ENCODE results near the gene NRM.

The NRM gene

GRCh38 chr6:30655743-30656094 lies 35.1 kb downstream of the NRM start:
- Histone ChIP-seq H3K79me2 (ENCODE audit: insufficient read depth, low read length) (no peaks in the 10 kb centered on the region), H3K4me1 (ENCODE audit: insufficient read depth, low read length) (no peaks in the 10 kb centered on the region), H3K4me2 (ENCODE audit: insufficient read depth, low read length) (no peak overlapping the region), H3K4me3 (ENCODE audit: low read depth in 1 of 2, low read length in 2 of 2) (no peak overlapping the region), H3K9ac (ENCODE audit: low read depth, low read length) (no peak overlapping the region), H3K36me3 (ENCODE audit: insufficient read depth, low read length) (peaks cover 88% of the 10 kb centered on the region), H4K20me1 (ENCODE audit: insufficient read depth, low read length) (no peaks in the 10 kb centered on the region), H2AFZ (ENCODE audit: low read depth, low read length) (no peak overlapping the region), H3K27me3 (ENCODE audit: insufficient read depth, low read length, poor library complexity) (no peaks in the 10 kb centered on the region), H3K9me3 (ENCODE audit: insufficient read depth, low read length, severe bottlenecking) (no peaks in the 10 kb centered on the region), H3K27ac (ENCODE audit: low read length) (no peak overlapping the region)
- TF ChIP-seq EZH2 (IDR thresholded peaks at IDR 0.05; ENCODE audit: borderline replicate concordance, low read depth, low read length, severe bottlenecking) = no peak
- TF ChIP-seq, protein P1, sequence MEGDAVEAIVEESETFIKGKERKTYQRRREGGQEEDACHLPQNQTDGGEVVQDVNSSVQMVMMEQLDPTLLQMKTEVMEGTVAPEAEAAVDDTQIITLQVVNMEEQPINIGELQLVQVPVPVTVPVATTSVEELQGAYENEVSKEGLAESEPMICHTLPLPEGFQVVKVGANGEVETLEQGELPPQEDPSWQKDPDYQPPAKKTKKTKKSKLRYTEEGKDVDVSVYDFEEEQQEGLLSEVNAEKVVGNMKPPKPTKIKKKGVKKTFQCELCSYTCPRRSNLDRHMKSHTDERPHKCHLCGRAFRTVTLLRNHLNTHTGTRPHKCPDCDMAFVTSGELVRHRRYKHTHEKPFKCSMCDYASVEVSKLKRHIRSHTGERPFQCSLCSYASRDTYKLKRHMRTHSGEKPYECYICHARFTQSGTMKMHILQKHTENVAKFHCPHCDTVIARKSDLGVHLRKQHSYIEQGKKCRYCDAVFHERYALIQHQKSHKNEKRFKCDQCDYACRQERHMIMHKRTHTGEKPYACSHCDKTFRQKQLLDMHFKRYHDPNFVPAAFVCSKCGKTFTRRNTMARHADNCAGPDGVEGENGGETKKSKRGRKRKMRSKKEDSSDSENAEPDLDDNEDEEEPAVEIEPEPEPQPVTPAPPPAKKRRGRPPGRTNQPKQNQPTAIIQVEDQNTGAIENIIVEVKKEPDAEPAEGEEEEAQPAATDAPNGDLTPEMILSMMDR (IDR thresholded peaks at IDR 0.05; ENCODE audit: borderline replicate concordance, extremely low read depth, low read length, poor library complexity, severe bottlenecking) = no peak
- DNase-seq (no peak), ATAC-seq (ENCODE audit: insufficient read depth, low read depth) (no peak)

- DNase-seq (no peak), ATAC-seq (ENCODE audit: insufficient read depth, low read depth) (no peak)
- TF ChIP-seq, protein P1 (IDR thresholded peaks at IDR 0.05; ENCODE audit: borderline replicate concordance, extremely low read depth, low read length, poor library complexity, severe bottlenecking) = no peak
- no peak for TF ChIP-seq EZH2 (IDR thresholded peaks at IDR 0.05; ENCODE audit: borderline replicate concordance, low read depth, low read length, severe bottlenecking)
- Histone ChIP-seq H2AFZ (ENCODE audit: low read depth, low read length) (no peak overlapping the region), H3K9me3 (ENCODE audit: insufficient read depth, low read length, severe bottlenecking) (no peaks in the 10 kb centered on the region), H3K27ac (ENCODE audit: low read length) (no peak overlapping the region), H3K4me3 (ENCODE audit: low read depth in 1 of 2, low read length in 2 of 2) (no peak overlapping the region), H3K79me2 (ENCODE audit: insufficient read depth, low read length) (peaks cover 3% of the 10 kb centered on the region; the same call in 1 of the 2 replicates), H3K27me3 (ENCODE audit: insufficient read depth, low read length, poor library complexity) (no peaks in the 10 kb centered on the region), H4K20me1 (ENCODE audit: insufficient read depth, low read length) (no peaks in the 10 kb centered on the region), H3K4me2 (ENCODE audit: insufficient read depth, low read length) (no peak overlapping the region), H3K9ac (ENCODE audit: low read depth, low read length) (no peak overlapping the region), H3K36me3 (ENCODE audit: insufficient read depth, low read length) (peaks cover 89% of the 10 kb centered on the region), H3K4me1 (ENCODE audit: insufficient read depth, low read length) (no peaks in the 10 kb centered on the region)
Measured at GRCh38 chr6:30654798-30655742, 35.7 kb downstream of the NRM start.

GRCh38 chr6:30651143-30651542 lies 39.6 kb downstream of the NRM start:
- Histone ChIP-seq H3K27me3 (ENCODE audit: insufficient read depth, low read length, poor library complexity) (no peaks in the 10 kb centered on the region), H3K4me2 (ENCODE audit: insufficient read depth, low read length) (no peak overlapping the region), H2AFZ (ENCODE audit: low read depth, low read length) (no peak overlapping the region), H3K9ac (ENCODE audit: low read depth, low read length) (no peak overlapping the region), H3K4me1 (ENCODE audit: insufficient read depth, low read length) (peaks cover 27% of the 10 kb centered on the region), H3K79me2 (ENCODE audit: insufficient read depth, low read length) (peaks cover 38% of the 10 kb centered on the region), H3K36me3 (ENCODE audit: insufficient read depth, low read length) (peaks cover 65% of the 10 kb centered on the region), H4K20me1 (ENCODE audit: insufficient read depth, low read length) (peaks cover 6% of the 10 kb centered on the region; the same call in 1 of the 2 replicates), H3K9me3 (ENCODE audit: insufficient read depth, low read length, severe bottlenecking) (no peaks in the 10 kb centered on the region), H3K27ac (ENCODE audit: low read length) (no peak overlapping the region), H3K4me3 (ENCODE audit: low read depth in 1 of 2, low read length in 2 of 2) (no peak overlapping the region)
- ATAC-seq (ENCODE audit: insufficient read depth, low read depth) = no peak
- no peak for TF ChIP-seq EZH2 (IDR thresholded peaks at IDR 0.05; ENCODE audit: borderline replicate concordance, low read depth, low read length, severe bottlenecking)
- TF ChIP-seq, protein P1 (IDR thresholded peaks at IDR 0.05; ENCODE audit: borderline replicate concordance, extremely low read depth, low read length, poor library complexity, severe bottlenecking) = no peak
- no peak for DNase-seq
